NCI-H146 (cell line): ENCODE results near the gene HEYL.

Experiments
- DNase-seq: peaks from one replicate; lab custom pipeline; 2025; lab: John Stamatoyannopoulos, UW

Gene HEYL

DNA sequence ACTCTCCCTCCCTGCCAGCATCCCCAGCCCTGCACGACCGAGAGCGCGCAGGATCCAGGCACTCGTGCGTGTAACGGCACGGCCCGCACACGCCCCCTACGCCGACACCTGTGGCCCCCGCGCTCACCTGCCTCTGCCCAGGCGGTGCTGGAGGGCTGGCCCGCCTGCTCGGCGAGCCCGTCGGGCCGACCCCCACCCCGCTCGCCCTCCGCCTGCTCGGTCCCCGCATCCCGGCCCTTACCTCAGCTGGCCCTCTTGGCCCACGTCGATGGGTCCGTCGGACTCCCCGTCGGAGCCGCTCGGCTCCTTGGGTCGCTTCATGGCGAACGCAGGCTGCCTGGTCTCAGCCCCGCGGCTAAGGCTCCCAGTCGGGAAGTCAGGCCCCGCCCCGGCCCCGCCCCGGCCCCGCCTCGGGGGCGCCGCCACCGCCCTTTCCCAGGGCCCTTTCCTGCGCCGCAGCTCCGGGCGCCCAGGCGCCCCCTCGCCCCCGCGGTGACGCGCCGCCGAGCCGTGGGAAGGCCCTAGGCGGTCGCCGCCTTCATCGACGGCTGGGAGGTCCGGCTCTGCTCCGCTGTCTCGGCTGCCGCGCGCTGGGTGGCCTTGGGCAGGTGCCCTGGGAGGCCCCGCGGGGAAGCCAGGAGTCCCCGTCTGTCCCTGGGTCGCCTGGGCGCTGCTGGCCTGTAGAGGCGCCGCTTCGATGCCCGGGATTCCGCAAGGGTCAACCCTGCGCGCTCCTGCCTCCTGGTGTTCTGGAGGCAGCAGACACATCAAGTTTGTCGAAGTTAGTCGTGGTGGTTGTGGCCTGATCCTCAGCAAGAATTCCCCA, at the start of gene HEYL:
HEYL (minus strand) TSS at position 339 of the 826 bp plus-strand sequence; CDS start at position 321, 18 bp downstream.
- DNase-seq: peak; percentile 66

- DNase-seq: no peak
Observed at GRCh38 chr1:39689214-39689613, 49.8 kb upstream of the HEYL start.

GRCh38 chr1:39688706-39689105, 49.3 kb upstream of the HEYL start:
- no peak for DNase-seq

DNA sequence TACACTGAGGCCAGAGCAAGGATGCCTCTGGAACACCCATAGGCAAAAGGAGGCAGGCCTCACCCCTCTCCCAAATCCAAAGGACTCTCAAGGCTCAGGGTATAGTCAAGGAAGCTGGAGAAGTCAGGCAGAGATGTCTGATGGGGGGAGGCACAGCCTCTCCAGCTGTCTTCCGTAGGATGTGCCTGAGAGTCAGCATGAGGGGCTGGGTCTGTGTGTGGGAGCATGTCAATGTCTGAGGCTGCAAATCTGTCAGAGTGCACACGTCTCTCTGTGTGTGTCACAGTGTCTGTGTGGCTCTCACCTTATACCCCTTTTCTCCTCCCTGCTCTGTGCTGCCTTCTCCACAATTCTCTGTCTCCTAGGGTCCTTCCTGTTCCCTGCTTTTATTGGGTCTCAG, 47.8 kb upstream of the HEYL start:
- DNase-seq: no peak

GRCh38 chr1:39685071-39685470, 45.6 kb upstream of the HEYL start:
- no peak for DNase-seq

GRCh38 chr1:39684313-39684664, 44.8 kb upstream of the HEYL start:
- no peak for DNase-seq

GRCh38 chr1:39683591-39684312, 44.3 kb upstream of the HEYL start:
- no peak for DNase-seq

DNA sequence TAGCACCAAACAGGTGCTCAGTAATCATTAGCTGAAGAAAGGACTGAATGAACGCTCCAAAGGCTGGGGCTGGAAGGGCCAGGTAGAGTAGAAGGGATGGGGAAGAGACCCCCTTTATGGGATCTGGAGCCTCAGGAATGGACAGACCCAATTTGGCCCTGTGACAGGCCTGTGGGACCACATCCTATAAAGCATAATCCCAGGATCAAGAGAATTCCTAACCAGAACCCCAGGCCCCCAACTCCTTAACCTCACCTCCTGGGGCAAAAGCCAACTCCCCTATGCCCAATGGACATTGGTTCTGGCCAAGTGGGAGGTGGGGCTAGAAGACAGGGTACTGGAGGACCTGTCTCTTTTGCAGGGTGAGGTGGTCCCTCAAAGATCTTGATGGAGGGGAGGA, 42.6 kb upstream of the HEYL start:
- DNase-seq: no peak

GRCh38 chr1:39681294-39681693, 41.9 kb upstream of the HEYL start:
- no peak for DNase-seq

- no peak for DNase-seq
Observed at GRCh38 chr1:39680751-39681150, 41.3 kb upstream of the HEYL start.

GRCh38 chr1:39679821-39680220, 40.4 kb upstream of the HEYL start:
- DNase-seq: no peak

DNA sequence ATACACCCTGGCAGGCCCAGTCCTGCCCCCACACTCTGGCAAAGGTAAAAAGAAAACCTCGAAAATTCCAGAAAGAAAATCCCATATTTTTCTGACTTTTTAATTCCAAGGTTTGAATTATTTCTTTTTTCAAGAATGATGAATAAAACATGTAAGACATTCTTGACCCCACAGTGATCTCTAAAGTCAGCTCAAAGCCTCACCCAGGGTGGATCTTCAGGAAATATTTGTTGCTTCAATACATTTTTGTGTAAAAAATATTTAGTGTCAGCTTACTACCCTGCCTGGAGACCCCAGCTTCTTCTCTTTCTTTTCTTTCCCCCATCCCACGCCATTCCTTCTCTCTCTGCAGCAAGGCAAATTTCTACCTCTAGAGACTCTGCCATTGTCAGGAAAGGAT, 39.4 kb upstream of the HEYL start:
- no peak for DNase-seq

DNA sequence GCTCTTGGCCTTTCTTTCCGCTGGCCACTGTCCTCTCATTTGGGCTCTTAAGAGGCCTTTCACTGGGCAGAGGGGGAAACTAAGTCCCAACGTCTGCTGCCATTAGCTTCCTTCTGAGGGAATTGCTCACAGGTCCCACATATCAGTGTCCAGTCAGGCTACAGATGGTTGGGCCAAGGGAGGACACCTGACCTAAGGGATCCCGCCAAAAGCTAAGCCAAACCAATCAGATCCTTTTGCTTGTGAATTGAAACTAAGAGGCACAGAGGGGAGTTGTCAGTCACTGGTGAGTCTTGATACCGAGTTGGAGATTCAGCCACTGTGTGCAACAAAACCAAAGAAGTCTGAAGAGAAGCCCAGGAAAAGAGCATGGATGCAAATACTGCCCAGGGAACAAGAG, 38.2 kb upstream of the HEYL start:
- no peak for DNase-seq

DNA sequence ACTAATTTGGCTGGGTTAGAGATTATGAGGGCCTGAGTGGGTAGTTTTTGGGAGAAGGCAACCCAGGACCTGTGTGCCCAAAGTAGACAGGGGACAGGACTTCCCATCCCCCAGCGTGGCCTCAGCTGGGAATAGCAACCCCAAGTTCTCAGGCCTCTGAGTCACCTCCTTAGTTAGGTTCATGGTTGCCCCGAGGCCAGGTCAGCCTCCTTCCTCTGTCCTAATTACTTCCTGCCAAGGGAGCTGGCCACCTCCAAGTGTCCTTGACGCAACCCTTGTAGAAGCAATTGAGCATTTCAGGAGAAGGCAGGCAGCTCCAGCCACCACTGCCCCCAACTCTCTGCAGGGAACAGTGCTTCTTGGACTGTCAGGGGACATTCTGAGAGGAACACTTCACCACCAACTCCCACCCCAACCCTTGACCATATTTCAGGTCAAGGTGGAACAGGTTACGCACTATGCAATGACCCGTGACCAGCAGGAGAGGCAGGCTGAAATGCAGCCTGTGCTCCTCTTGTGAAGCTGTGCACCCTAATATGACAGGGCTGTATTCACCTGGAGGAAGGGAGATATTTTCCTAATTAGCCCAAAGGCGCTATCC, 37.6 kb upstream of the HEYL start:
- DNase-seq: no peak

DNA sequence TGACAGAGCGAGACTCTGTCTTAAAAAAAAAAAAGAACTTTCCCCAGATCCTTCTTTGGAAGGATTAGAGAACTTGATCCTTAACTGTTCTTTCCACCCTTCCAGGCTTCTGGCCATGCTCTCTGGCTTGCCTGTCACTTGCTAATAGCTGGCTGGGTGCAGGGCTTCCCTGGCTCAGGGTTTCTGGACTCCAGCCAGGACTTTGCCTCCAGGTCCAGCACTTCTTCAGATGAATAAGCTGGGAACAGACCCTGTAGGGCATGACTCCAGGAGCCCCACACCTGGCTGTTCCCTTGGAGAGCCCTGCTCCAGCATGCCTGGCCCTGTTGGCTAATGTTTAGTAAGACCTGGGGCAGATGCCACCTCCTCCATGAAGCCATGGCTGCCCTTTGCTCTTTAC, 35.8 kb upstream of the HEYL start:
- no peak for DNase-seq

GRCh38 chr1:39673215-39673614, 33.8 kb upstream of the HEYL start:
- no peak for DNase-seq

- peak; percentile 13 for DNase-seq
Observed at GRCh38 chr1:39672551-39672947, 33.1 kb upstream of the HEYL start.

- DNase-seq: peak; percentile 14
Observed at GRCh38 chr1:39671793-39672550, 32.5 kb upstream of the HEYL start, which contains the start of gene NT5C1A. Gene NT5C1A, minus strand, starts transcription at chr1:39672107. Its CDS starts 69 bp downstream, at chr1:39672038.

DNA sequence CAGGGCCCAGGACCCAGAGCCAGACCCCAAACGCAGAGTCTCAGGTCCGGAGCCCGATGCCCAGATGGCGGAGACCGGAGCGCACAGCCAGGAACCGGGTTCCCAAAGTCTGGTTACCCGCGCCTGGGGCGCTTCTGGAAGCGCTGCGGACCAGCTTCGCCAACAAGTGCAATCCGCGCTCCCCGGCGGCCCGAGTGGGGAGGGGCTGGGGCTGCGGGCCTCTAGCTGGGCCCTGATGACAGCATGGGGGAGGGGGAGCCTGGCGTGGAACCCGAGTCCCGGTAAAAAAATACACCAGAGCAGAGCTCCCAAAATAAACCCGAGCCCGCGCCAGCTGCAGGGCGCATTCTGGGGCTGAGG, 32.0 kb upstream of the HEYL start:
- no peak for DNase-seq

- no peak for DNase-seq
Observed at GRCh38 chr1:39670689-39671088, 31.2 kb upstream of the HEYL start.

DNA sequence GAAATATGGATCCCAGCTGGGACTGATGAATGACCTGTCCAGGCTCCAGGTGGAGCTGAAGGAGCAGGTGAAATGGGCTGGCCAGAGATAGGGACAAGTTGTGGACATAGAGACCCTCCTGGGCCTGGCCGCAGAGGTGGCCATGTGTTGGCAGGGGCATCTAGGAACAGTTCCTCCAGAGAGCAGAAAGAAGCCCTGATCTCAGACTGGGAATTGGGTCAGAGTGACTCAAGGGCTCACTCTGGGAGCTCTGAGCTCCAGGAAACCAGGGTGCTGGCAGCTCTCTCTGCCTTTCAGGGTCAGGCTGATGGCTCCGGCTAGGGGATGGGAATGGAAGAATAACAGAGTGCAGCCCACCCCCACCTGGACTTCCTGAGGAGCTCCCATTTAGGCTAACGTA, 29.5 kb upstream of the HEYL start:
- DNase-seq: no peak

DNA sequence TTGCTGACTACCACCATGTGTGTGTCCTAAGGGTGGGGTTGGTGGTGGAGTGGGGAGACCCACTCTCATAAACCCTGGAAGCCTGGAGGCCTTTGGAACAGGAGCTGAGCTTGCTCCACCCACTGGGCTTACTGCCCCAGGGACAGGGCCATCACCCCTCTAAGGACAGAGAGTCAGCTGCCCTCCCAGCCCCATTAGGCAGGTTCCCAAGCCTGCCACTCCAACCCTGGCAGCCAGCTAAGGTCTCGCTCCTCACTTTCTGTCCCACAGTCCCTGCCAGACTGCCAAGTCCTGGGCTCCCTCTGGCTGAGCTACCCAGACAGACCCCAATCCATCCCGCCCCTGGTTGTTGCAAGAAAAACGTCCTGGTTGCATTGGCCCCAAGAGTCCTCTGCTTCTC, 28.7 kb upstream of the HEYL start:
- no peak for DNase-seq
